Activated T-helper 1 cell treated with anti-CD3 and anti-CD28 coated beads, Interleukin-2, amount 50 U/mL, for 16 hours (primary cell): ENCODE measurements around the gene UBXN4.
"Not testable (repeated sequence)": the region's sequence is repeated elsewhere in the genome, so short reads cannot be mapped to it uniquely, and the experiment has no call there.

Source experiments
- DNase-seq, 2 donors: peaks; one replicate each; pipeline ENCODE4 v3.0.0-alpha.2; 2020; ENCODE audit warnings: low read depth in 1 of 2, low spot score in 1 of 2

UBXN4 gene, protein sequence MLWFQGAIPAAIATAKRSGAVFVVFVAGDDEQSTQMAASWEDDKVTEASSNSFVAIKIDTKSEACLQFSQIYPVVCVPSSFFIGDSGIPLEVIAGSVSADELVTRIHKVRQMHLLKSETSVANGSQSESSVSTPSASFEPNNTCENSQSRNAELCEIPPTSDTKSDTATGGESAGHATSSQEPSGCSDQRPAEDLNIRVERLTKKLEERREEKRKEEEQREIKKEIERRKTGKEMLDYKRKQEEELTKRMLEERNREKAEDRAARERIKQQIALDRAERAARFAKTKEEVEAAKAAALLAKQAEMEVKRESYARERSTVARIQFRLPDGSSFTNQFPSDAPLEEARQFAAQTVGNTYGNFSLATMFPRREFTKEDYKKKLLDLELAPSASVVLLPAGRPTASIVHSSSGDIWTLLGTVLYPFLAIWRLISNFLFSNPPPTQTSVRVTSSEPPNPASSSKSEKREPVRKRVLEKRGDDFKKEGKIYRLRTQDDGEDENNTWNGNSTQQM

DNA sequence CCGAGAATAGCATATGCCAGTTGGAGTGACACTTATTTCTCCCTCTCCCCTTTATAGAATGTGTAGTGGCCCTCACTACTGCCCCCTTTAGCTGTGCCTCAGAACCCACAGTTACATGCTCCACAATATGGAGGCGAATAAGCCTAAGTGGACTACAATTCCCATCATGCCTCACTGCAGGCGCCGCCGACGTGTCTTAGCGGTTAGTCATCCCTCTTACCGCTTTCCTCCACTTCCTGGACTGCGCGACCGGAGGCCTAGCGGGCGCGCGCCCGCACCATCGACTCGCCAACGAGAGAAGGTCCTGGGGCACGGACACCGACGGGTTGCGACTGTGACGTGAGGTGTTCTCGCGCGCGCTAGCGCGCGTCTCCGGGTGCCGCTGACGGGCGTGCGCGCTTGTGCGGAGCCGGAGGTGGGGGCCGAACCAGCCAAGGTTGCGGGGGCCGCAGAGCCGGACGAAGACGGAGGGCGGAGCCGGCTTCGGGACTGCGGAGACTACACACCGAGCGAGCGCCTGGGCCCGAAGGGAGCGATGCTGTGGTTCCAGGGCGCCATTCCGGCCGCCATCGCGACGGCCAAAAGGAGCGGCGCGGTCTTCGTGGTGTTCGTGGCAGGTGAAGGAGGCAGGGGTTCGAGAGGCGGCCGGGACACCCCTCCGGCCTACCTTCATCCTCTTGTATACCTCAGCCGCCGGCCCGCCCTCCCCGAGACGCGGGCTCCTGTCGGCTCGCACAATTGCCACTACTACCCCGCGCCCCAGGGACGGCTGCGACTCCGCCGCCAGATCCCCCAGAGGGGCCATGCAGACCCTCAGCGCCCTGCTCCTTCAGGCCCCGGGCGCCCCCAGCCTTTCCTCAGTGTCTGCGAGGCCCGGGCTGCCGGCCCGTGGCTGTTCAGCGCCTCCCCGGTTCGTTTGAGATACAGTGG lies at the start of gene UBXN4:
TSS of gene UBXN4 (plus strand) at position 461 of the 930 bp plus-strand sequence. CDS start at position 536, 75 bp downstream.
- DNase-seq: peak; percentile 86 to 91

DNA sequence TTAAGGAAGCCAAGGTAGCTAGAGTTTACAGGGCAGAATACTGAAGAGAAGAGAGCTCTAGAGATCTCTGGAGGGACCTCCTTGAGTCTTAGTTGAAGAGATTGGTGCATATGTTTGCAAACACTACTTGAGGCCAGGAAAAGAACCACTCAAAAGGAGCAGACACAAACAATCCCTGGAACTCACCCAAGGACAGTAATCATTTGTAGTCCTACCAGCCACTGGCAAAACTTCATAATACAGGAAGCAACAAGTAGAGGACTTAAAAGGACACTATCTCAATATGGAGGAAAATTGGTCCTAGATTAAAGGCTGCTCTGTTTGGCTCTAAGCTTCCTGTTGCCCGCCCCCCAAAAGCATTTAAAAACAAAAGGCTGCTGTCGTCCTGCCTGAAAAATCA lies 46.9 kb upstream of the UBXN4 start:
- DNase-seq: no peak

DNA sequence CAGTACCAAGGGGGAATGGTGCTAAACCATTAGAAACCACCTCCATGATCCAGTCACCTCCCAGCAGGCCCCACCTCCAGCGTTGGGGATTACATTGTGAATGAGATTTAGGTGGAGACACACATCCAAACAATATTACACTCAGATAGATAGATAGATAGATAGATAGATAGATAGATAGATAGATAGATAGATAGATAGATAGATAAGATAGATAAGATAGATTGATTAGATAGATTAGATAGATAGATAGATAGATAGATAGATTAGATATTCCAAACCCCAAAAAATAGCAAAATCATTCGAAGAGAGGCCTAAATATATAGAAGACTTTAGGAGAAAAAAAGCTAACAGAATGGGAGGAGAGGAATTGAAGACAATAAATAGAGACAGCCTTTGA lies 42.8 kb upstream of the UBXN4 start:
- DNase-seq: no peak

DNA sequence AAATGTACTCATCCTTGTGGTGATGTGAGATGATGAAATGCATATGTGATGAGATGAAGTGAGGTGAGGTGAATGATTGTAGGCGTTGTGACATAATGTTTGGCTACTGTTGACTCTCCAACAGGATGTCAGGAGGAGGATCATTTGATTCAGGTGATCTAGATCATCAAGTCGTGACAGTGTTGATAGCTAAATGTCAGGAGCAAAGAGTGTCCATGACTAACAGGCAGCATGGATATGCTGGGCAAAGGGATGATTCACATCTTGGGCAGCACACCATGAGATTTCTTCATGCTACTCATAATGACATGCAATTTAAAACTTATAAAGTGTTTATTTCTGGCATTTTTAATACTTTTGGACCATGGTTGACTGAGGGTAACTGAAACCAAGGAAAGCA lies 40.2 kb upstream of the UBXN4 start:
- no peak for DNase-seq

DNA sequence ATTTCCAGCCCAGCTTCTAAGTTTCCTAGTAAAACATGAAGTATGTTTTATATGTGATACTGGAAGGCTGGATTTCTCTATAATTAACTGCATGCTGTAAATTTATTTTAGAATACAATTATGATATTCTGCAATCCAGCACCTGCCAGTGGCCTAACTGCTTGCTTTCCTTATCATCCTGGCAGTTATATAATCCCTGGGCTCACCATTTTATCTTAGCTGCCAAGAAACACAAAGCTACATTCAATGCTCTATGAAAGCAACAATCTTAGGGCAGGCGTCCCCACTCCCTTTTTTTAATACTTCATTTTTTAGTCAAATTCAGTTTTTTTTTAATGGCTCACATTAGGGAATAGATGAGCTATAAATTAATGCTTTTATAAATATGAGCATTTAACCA lies 38.4 kb upstream of the UBXN4 start:
- DNase-seq: no peak

DNA sequence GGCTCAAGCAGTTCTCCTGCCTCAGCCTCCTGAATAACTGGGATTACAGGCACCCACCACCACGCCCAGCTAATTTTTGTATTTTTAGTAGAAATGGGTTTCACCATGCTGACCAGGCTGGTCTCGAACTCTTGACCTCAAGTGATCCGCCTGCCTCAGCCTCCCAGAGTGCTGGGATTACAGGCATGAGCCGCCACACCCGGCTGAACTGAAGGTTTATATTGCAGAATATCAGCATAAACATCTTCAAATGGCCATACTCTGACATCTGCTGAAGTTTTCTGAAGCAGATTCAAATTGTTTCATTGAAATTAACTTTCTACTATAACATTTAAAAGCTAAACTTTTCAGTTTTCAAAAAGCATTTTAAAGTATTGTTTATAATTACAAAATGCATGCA lies 37.6 kb upstream of the UBXN4 start:
- DNase-seq: not testable (repeated sequence)

DNA sequence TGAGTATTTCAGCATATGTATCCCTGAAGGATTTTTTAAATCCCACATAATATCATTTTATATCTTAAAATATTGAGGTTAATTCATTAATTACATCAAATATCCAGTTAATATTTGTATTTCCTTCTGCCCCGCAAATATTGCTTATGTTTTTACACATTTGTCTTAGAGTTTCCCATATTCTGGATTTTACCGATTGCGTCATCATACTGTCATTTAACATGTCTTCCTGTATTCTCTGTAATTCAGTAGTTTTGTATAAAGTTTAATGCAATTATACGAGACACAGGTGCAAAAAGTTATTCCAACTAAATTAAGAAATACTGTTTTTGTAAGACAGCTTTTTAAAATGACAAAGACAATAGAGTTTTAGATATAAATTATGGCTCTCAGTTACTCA lies 33.5 kb upstream of the UBXN4 start:
- DNase-seq: no peak

DNA sequence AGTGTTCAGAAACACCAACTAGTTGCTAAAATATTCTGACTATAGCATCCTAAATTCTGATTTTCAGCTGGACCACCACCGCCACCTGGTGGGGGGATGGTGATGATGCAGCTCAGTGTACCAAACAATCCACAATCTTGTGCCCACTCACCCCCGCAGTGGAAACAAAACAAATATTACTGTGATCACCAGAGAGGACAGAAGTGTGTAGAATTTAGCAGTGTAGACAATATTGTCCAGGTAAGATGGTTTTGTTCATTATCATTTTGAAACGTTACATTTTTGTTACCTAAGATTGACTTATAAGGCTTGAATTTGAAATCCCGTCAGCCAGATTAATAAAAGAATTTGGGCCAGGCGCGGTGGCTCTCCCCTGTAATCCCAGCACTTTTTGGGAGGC lies 31.7 kb upstream of the UBXN4 start:
- peak; percentile 53 to 59 for DNase-seq

DNA sequence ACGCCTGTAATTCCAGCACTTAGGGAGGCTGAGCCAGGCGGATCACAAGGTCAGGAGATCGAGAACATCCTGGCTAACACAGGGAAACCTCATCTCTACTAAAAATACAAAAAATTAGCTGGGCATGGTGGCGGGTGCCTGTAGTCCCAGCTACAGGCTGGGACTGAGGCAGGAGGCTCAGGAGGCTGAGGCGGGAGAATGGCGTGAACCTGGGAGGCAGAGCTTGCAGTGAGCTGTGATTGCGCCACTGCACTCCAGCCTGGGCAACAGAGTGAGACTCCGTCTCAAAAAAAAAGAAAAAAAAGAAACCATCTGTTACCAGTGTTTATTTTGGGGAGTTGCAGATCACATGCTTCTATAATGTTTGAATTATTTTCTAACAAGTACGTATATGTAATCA lies 26.6 kb upstream of the UBXN4 start:
- not testable (repeated sequence) for DNase-seq

DNA sequence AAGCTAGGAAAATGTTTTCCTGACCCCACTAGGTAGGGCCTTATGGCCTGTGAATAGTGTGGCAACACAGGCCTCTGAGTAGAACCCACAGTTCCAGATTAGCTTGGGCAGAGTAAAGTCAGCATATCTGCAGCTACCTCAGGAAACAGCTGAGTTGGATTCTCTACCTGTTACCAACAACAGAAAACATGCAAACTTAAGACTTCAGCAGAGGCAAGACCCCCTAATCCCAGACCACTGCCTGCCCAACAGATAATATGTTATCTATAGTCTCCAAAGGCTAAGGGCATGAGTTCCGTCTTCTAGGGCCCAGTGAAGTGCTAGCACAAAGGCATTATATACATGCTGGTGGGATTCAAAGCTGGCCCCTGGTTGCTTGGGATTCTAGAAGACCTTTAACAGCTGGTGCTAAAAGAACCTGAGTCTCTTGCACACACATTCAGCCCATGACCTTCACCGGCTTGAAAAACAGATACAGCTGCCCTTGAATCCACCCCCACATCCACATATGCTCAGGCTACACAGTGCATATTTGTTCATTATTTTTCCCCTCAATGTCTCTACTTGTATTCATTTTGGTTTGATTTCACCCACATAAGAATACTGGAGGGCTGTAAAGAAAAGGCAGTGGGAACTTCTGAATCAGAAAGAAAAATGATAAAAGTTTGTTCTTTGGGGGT lies 13.5 kb upstream of the UBXN4 start:
- DNase-seq: no peak

DNA sequence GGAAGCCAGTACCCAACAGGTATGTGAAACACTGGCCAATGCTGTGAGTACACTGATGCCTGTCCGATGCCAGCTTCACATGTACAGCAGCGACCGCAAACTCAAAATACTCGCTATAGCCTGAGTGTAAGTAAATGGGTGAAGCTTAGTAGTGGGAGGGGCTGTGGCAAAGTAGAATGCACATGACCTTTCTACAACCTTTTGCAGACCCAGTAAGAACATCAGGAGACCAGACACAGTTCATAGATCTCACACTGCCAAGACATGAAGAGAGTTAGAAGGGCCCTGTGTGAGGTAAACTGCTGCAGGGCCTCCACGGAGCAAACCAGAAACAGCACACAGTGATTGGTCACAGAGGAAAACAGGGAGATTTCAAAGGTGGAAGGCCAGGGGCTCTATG lies 9.1 kb upstream of the UBXN4 start:
- no peak for DNase-seq

DNA sequence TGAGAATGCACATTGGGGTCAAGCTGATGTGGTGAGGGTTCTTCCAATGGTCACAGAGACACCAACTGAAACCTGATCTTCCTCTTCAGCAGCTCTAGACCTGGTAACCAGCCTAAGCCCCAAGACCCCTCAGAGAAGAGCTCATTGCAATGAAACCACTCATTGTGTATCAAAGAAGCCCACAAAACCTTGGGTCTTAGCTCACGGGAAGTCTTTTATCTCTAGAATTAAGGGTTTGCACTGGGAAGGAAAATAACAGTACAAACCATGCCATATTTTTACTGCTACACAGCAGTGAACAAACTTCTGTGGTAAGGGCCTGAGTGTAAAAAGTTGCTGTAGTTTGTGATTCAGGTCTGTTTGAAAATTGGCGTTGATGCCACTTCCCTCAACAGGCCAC lies 8.6 kb upstream of the UBXN4 start:
- no peak for DNase-seq

DNA sequence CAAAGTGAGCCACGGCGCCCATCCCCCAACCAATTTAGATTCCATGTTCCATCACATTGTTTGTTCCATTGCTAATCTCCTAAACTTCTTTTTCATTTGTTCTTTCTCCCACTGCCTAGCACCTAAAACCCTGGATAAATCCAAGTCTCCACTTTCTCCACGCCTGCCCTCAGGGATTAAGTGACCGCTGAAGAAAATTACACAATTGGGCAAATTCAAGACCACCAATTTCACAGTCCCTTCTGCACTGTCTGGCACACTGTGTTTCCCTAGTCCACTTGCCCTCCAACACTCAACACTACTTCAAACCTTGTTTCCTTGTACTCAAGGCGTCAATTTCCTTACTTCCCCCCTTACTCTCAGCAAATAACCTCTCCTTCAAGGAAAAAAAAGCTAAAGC lies 5.1 kb upstream of the UBXN4 start:
- no peak for DNase-seq

DNA sequence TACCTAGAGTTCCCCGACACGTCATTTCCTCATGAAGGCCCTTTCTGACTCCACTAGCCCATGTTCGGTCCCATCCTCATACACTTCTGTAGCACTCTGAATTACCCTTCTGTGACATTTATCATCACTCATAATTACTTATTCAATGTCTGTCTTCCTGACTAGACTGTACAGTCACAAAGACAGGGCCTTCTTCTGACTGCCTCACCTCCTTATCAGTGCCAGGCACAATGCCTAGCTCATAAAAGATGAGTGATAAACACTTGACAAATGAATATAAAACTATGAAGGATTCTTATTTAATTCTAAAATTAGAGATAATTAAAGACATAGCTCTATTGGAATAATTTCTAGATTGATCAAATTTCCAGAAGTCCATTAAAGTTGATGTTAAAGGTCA lies 1.4 kb upstream of the UBXN4 start:
- DNase-seq: no peak

DNA sequence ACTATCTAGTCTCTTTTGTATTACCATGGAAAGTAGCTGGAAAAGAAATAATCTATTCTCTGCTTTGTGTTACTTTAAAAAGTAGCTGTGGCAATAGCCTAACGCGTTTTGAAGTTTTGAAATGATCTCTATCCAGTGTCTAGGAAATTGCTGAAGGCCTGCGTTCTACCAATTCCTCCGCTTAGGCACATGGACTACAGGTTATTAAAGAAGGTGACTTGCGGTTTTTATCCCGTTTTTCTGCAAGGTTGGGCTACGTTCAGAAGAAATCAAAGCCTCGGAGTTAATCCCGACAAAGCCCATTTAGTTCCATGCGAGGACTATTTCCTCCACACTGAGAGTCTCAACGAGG lies 636 bp upstream of the UBXN4 start:
- no peak for DNase-seq

DNA sequence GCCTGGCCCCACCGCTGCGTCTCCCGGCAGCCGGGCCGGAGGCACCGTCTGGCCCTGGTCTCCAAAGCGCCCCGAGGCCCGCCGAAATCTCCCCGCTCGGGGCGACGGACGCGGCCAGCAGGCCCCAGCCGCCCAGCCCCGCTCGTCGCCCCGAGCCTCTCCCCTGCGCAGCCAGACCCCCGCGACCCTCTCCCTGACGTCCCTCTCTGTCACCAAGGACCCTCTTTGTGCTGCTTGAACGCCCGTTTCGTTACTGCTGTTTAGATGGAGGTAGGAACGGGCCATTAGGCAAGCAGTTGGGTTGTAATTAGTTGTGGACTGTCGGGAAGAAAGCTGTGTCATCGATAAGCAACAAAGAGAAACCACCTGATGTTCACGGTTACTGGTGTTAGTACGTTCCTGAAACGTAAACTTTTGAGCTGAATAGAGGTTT lies 686 bp downstream of the UBXN4 start:
- peak; percentile 8 to 23 for DNase-seq

DNA sequence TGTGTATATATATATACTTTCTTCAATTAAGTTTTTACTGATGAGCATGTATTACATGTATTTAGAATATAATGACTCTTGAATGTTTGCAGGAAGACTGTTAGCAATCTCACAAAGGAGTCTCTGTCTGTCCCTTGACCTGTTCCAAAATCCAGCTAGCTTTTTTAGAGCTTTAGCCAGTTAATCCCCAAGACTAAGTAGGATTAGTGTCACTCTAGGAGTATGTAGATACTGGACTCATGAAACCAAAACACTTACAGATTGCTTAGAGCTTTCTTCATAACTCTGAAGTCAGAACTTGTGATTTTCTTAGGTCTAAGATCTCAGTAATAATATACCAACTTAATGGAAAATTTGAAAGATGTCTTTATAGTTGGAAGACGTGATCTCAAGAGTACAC lies 2.2 kb downstream of the UBXN4 start:
- no peak for DNase-seq

DNA sequence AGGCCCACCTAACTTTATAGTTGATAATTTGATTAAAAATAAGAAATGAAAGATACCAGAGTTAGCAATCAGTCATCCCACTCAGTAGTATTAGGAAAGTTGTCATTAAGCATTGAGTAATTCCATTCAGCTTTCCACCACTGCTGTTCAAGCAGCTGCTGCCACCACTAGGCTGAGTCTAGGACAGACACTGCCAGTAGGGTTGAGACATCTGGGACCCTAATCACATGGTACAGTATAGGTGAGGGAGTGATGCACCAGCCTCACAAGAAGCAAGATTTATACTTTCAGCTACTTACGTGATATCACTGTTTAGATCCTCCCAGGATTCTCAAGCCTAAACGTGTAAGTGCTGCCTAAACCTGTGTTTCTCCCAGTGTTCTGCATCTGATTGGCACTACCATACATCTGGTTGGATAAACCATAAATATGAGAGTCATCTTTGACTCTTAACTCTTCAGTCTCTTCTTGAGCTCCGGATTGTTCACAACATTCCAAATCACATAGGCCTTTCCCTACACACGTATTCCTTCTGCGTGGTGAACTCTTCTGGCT lies 3.2 kb downstream of the UBXN4 start:
- DNase-seq: no peak

DNA sequence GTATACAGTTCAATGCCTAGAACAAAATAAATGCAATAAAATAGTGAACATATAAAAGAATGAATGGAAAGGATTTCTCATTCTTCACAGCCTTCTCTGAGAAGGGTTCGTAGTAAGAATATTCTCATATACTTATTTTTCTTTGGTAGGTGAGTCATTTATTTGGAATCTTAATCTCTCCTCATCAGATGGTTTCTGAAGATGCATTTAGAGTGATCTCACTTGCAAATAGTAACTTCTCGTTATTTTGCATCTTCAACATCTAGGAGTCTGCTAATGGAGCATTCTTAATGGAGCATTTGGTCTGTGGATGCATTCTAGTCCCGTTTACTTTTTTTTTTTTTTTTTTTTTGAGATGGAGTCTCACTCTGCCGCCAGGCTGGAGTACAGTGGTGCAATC lies 3.9 kb downstream of the UBXN4 start:
- DNase-seq: no peak

DNA sequence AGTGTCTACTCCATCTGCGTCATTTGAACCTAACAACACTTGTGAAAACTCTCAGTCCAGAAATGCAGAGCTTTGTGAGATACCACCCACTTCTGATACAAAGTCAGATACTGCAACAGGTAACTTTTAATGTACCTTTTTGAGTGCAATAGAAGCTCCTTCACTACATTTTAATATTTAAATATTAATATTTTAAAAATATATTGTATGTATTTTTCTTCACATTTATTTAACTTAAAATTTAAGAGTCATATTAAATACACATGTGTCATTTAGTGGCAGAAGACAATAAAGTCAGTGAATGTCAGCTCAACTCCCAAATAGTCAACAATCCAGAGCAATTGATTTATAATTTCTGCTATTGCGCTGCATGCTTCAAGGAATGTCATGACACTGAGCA lies 13.9 kb downstream of the UBXN4 start:
- no peak for DNase-seq

DNA sequence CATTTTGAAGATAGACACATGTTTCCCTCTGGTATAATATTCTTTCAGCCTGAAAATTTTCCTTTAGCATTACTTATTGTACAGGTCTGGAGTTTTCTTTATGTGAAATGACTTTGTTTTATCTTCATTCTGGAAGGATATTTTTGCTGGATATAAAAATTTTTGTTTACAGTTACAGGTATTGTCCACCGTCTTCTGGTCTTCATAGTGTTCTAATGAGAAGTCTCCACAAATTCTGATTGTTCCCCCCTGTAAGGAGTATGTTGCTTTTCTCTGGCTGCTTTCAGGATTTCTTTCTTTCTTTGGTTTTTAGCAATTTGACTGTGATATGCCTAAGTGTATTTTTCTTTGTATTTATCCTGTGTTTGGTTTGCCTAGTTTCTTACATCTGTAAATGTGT lies 15.0 kb downstream of the UBXN4 start:
- no peak for DNase-seq
